ENCODE data around the gene HCN3.
"Not testable (repeated sequence)": the region's sequence is repeated elsewhere in the genome, so short reads cannot be mapped to it uniquely, and the experiment has no call there.

HCN3 gene

DNA sequence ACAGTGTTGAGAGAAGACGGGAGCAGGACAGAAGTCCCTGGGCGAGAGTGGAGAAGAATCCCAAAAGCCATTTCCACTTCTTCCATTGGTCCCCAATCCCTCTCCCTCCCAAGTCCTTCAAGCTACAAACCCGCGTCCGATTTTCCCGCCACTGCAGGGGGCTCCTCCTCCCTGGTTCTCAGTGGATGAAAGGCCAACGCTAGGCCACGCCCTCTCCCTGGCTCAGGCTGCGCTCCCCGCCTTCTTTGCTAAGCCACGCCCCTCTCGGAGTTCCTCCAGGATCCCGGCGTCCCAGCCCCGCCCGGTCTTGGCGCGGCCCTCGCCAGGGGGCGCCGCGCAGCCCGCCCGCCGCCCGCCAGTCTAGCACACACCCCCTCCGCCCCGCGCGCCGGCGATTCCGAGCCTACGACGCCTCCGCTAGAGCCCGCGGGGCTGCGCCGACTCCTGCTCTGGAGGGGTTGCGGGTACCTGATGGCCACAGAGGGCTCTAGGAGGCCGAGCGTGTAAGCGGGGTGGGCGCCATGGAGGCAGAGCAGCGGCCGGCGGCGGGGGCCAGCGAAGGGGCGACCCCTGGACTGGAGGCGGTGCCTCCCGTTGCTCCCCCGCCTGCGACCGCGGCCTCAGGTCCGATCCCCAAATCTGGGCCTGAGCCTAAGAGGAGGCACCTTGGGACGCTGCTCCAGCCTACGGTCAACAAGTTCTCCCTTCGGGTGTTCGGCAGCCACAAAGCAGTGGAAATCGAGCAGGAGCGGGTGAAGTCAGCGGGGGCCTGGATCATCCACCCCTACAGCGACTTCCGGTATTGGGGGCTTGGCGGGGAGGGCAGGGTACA, at the start of gene HCN3:
HCN3 (plus strand) TSS at position 394 of the 832 bp plus-strand sequence; CDS start at position 522, 128 bp downstream.
- Histone ChIP-seq H3K9ac (ENCODE audit: low read length) (no peak within 1 kb of the TSS), H3K4me1 (ENCODE audit: control insufficient read depth, low read depth, low read length) (peaks cover 18% of the 10 kb centered on the region), H3K4me3 (ENCODE audit: low read length) (peak within 1 kb of the TSS; percentile 57), H3K9me3 (ENCODE audit: control insufficient read depth, low read depth, low read length) (no peaks in the 10 kb centered on the region), H3K27ac (ENCODE audit: low read length) (no peak within 1 kb of the TSS), H3K36me3 (ENCODE audit: control insufficient read depth, low read depth, low read length) (no peaks in the 10 kb centered on the region), H3K27me3 (ENCODE audit: control insufficient read depth, insufficient read depth, low read length) (no peaks in the 10 kb centered on the region)

DNA sequence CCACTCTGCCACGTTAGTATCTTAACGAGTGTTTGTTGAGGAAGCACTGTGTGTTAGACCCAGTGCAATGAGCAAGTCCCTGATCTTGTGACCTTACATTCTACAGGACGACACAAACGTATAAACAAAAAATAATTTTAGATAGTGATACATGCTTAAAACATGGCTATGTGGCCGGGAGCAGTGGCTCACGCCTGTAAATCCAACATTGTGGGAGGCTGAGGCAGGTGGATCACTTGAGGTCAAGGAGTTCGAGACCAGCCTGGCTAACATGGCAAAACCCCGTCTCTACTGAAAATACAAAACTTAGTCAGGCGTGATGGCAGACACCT, 49.2 kb upstream of the HCN3 start:
- Histone ChIP-seq H3K4me3 (ENCODE audit: low read length) (peak overlapping the region; percentile 96), H3K27me3 (ENCODE audit: control insufficient read depth, insufficient read depth, low read length) (peaks cover 8% of the 10 kb centered on the region), H3K36me3 (ENCODE audit: control insufficient read depth, low read depth, low read length) (no peaks in the 10 kb centered on the region), H3K4me1 (ENCODE audit: control insufficient read depth, low read depth, low read length) (peaks cover 13% of the 10 kb centered on the region), H3K9ac (ENCODE audit: low read length) (peak overlapping the region; percentile 96), H3K9me3 (ENCODE audit: control insufficient read depth, low read depth, low read length) (no peaks in the 10 kb centered on the region), H3K27ac (ENCODE audit: low read length) (peak overlapping the region; percentile 99)

DNA sequence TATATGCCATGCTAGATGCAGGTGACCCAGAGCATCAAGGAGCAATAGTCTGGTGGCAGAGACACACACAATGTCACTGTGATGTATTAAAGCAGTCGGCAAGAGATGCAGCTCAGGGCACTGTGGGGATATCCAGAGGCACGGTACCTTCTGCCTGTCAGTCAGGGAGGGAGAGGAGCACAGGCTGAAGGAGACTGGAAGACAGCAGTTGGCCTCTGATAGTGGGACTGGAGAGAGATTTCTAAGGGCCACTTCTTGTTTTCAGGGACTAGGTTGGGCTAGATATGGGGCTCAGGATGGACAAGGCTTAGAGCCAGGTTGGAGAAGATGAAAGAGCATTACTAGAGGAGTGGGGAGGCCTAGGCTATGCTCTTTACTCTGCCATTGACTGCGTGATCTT, 46.0 kb upstream of the HCN3 start:
- not testable (repeated sequence) for H3K36me3 ChIP-seq (ENCODE audit: control insufficient read depth, low read depth, low read length); H3K9me3 ChIP-seq (ENCODE audit: control insufficient read depth, low read depth, low read length); H3K9ac ChIP-seq (ENCODE audit: low read length); H3K4me1 ChIP-seq (ENCODE audit: control insufficient read depth, low read depth, low read length); H3K27ac ChIP-seq (ENCODE audit: low read length); H3K4me3 ChIP-seq (ENCODE audit: low read length); H3K27me3 ChIP-seq (ENCODE audit: control insufficient read depth, insufficient read depth, low read length)

DNA sequence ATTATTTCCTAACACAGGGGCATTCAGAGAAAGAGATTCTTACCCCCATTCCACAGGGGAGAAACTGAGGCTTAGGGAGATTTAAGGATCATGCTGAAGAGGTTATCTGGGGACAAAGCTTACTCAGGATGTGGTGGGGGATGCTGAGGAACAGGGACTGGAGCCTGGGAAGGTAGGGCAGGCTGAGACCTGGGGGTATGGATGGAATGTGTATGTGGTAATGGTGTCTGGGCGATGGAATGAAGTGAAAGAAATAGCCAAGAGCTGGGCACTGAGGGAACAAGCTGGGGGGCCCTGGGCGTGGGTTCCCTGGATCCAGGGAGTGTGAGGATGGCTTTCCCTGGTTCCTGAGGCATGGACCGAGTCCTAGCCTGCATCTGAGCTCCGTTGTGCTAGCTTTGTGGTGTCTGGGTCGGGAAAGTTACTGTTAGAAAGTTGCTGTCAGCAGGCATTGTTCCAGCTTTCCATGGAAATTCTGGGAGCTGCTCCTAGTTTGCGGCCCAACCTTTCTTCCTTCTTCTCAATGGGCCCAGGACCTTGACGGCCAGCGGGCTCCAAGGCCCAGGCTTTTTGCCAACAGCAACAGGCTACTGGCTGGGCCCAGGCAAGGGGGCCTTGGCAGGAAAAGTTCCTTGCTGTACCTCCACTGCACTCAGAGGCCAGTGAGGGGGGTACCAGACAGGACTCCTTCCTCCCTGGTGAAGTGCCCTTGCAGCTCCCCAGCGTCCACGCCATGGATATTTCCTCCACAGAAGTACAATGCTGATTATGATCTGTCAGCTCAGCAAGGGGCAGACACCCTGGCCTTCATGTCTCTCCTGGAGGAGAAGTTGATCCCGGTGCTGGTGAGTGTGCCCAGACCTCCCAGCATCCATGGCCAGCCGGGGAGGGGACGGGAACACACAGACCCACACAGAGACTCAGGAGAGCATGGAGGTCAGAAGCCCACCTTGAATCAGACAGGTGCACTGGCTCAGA, 45.0 kb upstream of the HCN3 start:
- H3K27me3 ChIP-seq (ENCODE audit: control insufficient read depth, insufficient read depth, low read length); H3K9ac ChIP-seq (ENCODE audit: low read length); H3K4me3 ChIP-seq (ENCODE audit: low read length); H3K36me3 ChIP-seq (ENCODE audit: control insufficient read depth, low read depth, low read length); H3K27ac ChIP-seq (ENCODE audit: low read length); H3K4me1 ChIP-seq (ENCODE audit: control insufficient read depth, low read depth, low read length); H3K9me3 ChIP-seq (ENCODE audit: control insufficient read depth, low read depth, low read length): not testable (repeated sequence)

DNA sequence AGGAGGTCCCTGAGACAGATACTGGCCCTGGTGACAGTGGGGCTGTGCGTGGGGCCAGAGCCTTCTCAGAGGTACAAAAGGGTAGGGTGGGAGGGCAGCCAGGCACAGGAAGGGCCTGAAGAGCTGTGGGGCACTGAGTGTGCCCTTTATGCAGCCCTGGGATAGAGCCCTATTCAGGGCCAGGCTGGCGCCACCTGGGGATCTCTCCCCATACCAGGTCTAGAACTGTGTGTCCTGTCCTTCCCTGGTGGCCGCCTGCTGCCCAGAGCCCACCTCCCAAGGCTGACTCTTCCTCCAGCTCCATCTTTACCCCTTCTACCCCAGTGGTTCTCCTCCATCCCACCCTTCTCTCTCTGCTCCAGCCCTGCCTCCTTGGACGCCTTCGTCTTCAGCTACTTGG, 43.8 kb upstream of the HCN3 start:
- H3K27ac ChIP-seq (ENCODE audit: low read length); H3K9me3 ChIP-seq (ENCODE audit: control insufficient read depth, low read depth, low read length); H3K36me3 ChIP-seq (ENCODE audit: control insufficient read depth, low read depth, low read length); H3K4me1 ChIP-seq (ENCODE audit: control insufficient read depth, low read depth, low read length); H3K9ac ChIP-seq (ENCODE audit: low read length); H3K4me3 ChIP-seq (ENCODE audit: low read length); H3K27me3 ChIP-seq (ENCODE audit: control insufficient read depth, insufficient read depth, low read length): not testable (repeated sequence)

DNA sequence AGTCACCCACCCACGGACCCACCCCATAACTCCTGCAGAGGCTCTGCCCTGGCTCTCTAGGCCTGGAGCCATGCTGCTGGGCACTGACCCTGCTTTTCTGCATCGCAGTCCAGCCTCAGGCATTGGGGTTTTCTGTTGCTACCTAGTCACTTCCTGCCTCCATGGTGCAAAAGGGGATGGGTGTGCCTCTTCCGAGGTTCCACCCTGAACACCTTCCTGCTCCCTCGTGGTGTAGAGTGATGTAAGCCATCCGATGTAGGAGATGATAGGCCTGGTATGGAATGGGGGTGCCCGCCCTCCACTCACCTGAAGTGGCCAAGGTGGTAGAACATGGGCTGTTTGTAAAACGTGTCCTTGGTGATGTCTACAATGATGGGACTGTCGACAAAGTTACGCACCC, 41.9 kb upstream of the HCN3 start:
- not testable (repeated sequence) for H3K27me3 ChIP-seq (ENCODE audit: control insufficient read depth, insufficient read depth, low read length); H3K27ac ChIP-seq (ENCODE audit: low read length); H3K36me3 ChIP-seq (ENCODE audit: control insufficient read depth, low read depth, low read length); H3K4me3 ChIP-seq (ENCODE audit: low read length); H3K4me1 ChIP-seq (ENCODE audit: control insufficient read depth, low read depth, low read length); H3K9me3 ChIP-seq (ENCODE audit: control insufficient read depth, low read depth, low read length); H3K9ac ChIP-seq (ENCODE audit: low read length)

DNA sequence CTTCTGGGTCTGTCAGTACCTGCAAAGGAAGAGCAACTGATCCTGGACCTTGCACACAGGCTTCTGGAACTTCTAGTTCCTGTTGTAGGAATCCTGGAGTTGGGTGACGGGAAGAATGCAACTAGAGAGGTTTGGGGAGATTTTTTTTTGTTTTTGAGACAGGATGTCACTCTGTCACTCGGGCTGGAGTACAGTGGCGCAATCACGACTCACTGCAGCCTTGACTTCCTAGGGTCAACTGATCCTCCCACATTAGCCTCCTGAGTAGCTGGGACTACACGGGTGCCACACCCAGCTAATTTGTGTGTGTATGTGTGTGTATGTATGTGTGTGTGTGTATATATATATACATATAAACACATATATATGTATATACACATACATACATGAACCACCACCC, 40.8 kb upstream of the HCN3 start:
- H3K9me3 ChIP-seq (ENCODE audit: control insufficient read depth, low read depth, low read length), result no peaks in the 10 kb centered on the region
- no peaks in the 10 kb centered on the region for H3K27me3 ChIP-seq (ENCODE audit: control insufficient read depth, insufficient read depth, low read length)
- no peaks in the 10 kb centered on the region for H3K36me3 ChIP-seq (ENCODE audit: control insufficient read depth, low read depth, low read length)
- H3K4me3 ChIP-seq (ENCODE audit: low read length), result no peak overlapping the region
- no peak overlapping the region for H3K27ac ChIP-seq (ENCODE audit: low read length)
- H3K4me1 ChIP-seq (ENCODE audit: control insufficient read depth, low read depth, low read length), result no peaks in the 10 kb centered on the region
- H3K9ac ChIP-seq (ENCODE audit: low read length), result no peak overlapping the region

DNA sequence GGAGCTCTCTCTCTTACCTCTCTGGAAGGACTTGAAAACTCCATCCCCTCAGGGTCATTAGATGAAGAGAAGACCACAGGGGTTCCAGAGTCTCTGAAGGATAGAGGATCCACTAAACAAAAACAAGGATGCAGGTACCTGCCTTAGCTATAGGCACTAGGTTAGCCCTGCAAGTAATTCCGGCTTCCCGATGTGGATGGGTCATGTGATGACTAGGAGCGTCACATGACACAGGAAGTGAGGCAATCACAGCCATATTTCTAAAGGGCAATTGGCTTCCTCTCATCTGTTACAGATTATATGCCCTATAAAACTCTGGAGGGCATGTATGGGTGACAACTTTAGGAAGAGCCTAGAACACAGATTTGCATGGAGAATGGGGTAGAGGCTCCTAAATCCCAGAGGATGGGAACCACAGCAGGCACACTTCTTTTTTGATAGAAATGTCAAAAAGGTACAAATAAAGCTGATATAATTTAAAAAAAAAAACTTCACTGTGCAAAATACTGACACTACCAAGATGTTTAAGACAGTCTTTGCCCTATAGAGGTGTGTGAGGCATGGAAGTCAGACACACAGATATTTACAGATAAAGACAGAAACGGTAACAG, 36.1 kb upstream of the HCN3 start:
- Histone ChIP-seq H3K9me3 (ENCODE audit: control insufficient read depth, low read depth, low read length) (no peaks in the 10 kb centered on the region), H3K27ac (ENCODE audit: low read length) (no peak overlapping the region), H3K9ac (ENCODE audit: low read length) (no peak overlapping the region), H3K4me1 (ENCODE audit: control insufficient read depth, low read depth, low read length) (peaks cover 4% of the 10 kb centered on the region), H3K4me3 (ENCODE audit: low read length) (peak overlapping the region; percentile 49), H3K27me3 (ENCODE audit: control insufficient read depth, insufficient read depth, low read length) (no peaks in the 10 kb centered on the region), H3K36me3 (ENCODE audit: control insufficient read depth, low read depth, low read length) (no peaks in the 10 kb centered on the region)

DNA sequence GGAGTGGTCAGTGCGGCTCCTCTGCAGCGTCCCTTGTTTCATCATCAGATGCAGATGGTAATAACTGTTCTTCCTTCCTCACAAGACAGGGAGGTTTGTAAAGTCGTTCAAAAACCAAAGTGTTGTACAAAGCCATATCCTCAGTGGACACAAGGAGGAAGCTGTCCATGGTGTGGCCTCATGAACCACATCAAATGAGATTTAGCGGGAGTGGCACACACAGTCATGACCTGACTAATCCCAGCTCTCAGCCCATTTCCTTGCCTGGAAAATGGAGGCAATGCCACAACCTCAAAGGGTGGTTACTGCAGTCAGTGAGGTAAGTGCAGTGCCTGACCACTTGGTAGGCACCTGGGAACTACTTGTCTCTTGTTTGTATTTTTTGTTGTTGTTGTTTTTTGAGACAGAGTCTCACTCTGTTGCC, 35.4 kb upstream of the HCN3 start:
- no peak overlapping the region for H3K4me3 ChIP-seq (ENCODE audit: low read length)
- H3K4me1 ChIP-seq (ENCODE audit: control insufficient read depth, low read depth, low read length), result peaks cover 4% of the 10 kb centered on the region
- H3K9me3 ChIP-seq (ENCODE audit: control insufficient read depth, low read depth, low read length), result no peaks in the 10 kb centered on the region
- H3K27ac ChIP-seq (ENCODE audit: low read length), result no peak overlapping the region
- H3K9ac ChIP-seq (ENCODE audit: low read length), result no peak overlapping the region
- peaks cover under 1% of the 10 kb centered on the region for H3K36me3 ChIP-seq (ENCODE audit: control insufficient read depth, low read depth, low read length)
- no peaks in the 10 kb centered on the region for H3K27me3 ChIP-seq (ENCODE audit: control insufficient read depth, insufficient read depth, low read length)

DNA sequence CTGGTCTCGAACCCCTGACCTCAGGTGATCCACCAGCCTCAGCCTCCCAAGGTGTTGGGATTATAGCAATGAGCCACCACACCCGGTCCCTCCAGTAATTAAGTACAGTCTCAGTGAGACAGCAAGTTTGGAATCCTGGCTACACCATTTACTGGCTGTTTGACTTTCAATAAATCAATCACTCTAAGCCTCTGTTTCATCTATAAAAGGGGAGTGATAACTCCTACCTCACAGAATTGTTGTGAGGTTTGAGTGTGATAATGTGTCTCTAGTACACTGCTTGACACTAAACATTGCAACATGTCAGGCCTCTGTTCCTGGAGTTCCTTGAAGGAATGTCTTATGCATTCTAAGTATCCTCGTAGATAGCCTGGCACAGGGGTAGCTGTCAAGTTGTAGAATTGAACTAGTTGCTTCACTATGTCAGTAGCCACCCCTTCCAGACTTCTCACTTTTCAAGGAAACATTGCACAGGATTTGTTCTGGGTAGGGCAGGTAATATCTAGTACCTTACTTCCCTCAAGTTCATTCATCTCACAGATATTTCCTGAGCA, 34.4 kb upstream of the HCN3 start:
- peaks cover 11% of the 10 kb centered on the region for H3K36me3 ChIP-seq (ENCODE audit: control insufficient read depth, low read depth, low read length)
- H3K27me3 ChIP-seq (ENCODE audit: control insufficient read depth, insufficient read depth, low read length), result no peaks in the 10 kb centered on the region
- no peaks in the 10 kb centered on the region for H3K9me3 ChIP-seq (ENCODE audit: control insufficient read depth, low read depth, low read length)
- H3K9ac ChIP-seq (ENCODE audit: low read length), result no peak overlapping the region
- peak overlapping the region; percentile 55 for H3K4me3 ChIP-seq (ENCODE audit: low read length)
- peaks cover 4% of the 10 kb centered on the region for H3K4me1 ChIP-seq (ENCODE audit: control insufficient read depth, low read depth, low read length)
- no peak overlapping the region for H3K27ac ChIP-seq (ENCODE audit: low read length)
